PFSK-1 (cell line): ENCODE measurements around the gene PRDM15.

Experiments
- FOXP2 ChIP-seq: optimal IDR thresholded peaks from 2 replicates; pipeline ENCODE3; 2011; ENCODE audit warnings: borderline replicate concordance, control low read depth, inconsistent platforms; ENCODE audit not compliant: insufficient read depth; ENCODE audit errors: extremely low read length, extremely low read depth
- POLR2AphosphoS5 ChIP-seq: IDR thresholded peaks from 2 replicates; pipeline ENCODE4 v1.6.1; 2012; ENCODE audit warnings: low read depth, mild to moderate bottlenecking, control low read depth, low read length, moderate library complexity
- SIN3A ChIP-seq: IDR thresholded peaks from 2 replicates; pipeline ENCODE4 v1.6.1; 2012; ENCODE audit warnings: mild to moderate bottlenecking, low read length, moderate library complexity, borderline replicate concordance; ENCODE audit not compliant: insufficient read depth
- TAF1 ChIP-seq: IDR thresholded peaks from 2 replicates; pipeline ENCODE4 v1.6.1; 2012; ENCODE audit warnings: low read length, control low read depth, borderline replicate concordance; ENCODE audit not compliant: insufficient read depth
- TF ChIP-seq, protein P1 (sequence below), 2 experiments: IDR thresholded peaks; 2 replicates each; pipeline versions ENCODE4 v1.6.1 to v1.8.0; 2011 to 2012; ENCODE audit warnings: low read depth in 2 of 2, low read length in 2 of 2, control low read depth in 1 of 2, inconsistent platforms in 1 of 2, mild to moderate bottlenecking in 1 of 2, moderate library complexity in 1 of 2; ENCODE audit not compliant: insufficient read depth in 1 of 2

The PRDM15 gene

DNA sequence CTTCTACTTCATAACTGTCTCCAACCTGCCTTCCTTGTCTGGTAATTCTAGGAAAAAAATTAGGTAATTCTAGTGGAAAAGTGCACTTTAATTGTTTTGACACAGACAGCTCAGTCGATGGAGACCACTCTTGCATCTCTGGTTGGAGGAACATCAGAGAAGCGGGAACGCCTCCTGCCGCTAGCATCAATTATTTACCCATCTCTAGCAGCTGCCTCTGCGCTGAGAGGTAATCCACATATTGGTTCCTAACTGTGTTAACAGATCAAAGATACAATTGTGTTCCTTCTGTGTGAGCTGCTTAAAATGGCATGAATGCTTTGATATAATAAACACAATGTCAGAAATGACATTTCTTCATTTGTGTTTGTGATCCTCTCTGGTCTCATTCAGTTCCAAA, 41.3 kb upstream of the PRDM15 start:
- TF ChIP-seq SIN3A (no peak), POLR2AphosphoS5 (no peak), FOXP2 (no peak), TAF1 (no peak)
- TF ChIP-seq, protein P1, sequence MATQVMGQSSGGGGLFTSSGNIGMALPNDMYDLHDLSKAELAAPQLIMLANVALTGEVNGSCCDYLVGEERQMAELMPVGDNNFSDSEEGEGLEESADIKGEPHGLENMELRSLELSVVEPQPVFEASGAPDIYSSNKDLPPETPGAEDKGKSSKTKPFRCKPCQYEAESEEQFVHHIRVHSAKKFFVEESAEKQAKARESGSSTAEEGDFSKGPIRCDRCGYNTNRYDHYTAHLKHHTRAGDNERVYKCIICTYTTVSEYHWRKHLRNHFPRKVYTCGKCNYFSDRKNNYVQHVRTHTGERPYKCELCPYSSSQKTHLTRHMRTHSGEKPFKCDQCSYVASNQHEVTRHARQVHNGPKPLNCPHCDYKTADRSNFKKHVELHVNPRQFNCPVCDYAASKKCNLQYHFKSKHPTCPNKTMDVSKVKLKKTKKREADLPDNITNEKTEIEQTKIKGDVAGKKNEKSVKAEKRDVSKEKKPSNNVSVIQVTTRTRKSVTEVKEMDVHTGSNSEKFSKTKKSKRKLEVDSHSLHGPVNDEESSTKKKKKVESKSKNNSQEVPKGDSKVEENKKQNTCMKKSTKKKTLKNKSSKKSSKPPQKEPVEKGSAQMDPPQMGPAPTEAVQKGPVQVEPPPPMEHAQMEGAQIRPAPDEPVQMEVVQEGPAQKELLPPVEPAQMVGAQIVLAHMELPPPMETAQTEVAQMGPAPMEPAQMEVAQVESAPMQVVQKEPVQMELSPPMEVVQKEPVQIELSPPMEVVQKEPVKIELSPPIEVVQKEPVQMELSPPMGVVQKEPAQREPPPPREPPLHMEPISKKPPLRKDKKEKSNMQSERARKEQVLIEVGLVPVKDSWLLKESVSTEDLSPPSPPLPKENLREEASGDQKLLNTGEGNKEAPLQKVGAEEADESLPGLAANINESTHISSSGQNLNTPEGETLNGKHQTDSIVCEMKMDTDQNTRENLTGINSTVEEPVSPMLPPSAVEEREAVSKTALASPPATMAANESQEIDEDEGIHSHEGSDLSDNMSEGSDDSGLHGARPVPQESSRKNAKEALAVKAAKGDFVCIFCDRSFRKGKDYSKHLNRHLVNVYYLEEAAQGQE (IDR thresholded peaks at IDR 0.05; ENCODE audit: insufficient read depth in 1 of 2, low read depth in 2 of 2, low read length in 2 of 2) = no peak

DNA sequence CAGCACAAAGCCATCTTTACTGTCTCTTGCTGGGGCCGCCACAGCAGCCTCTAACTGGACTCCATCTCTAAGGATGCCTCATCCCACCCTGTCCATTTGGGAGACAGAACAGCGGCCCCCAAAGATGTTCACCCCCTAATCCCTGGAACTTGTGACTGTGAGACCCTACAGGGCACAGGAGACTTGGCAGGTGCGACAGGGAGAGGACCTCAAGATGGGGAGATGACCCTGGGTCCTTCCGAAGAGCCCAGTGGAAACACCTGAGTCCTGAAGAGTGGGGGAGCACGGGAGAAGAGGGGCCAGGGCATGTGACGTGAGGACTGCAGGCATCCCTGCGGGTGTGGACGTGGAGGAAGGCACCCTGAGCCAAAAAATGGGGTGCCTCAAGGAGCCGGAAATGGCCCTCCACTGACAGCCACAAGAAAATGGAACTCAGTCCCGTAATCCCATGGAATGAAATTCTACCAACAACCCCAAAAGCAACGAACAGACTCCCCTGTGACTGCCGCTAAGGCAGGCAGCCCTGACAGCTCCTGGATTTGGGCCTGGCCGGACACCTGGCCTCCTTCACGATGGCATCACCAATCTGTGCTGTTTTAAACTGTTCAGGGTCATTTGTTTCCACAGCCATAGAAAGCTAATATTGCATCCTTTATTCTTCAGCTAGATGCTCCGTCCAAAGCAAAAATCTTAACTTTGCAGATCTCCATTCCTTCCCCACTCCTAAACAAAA, 40.7 kb upstream of the PRDM15 start:
- TF ChIP-seq, protein P1 (IDR thresholded peaks at IDR 0.05; ENCODE audit: insufficient read depth in 1 of 2, low read depth in 2 of 2, low read length in 2 of 2) = no peak
- TF ChIP-seq POLR2AphosphoS5 (no peak), SIN3A (no peak), TAF1 (no peak), FOXP2 (no peak)

DNA sequence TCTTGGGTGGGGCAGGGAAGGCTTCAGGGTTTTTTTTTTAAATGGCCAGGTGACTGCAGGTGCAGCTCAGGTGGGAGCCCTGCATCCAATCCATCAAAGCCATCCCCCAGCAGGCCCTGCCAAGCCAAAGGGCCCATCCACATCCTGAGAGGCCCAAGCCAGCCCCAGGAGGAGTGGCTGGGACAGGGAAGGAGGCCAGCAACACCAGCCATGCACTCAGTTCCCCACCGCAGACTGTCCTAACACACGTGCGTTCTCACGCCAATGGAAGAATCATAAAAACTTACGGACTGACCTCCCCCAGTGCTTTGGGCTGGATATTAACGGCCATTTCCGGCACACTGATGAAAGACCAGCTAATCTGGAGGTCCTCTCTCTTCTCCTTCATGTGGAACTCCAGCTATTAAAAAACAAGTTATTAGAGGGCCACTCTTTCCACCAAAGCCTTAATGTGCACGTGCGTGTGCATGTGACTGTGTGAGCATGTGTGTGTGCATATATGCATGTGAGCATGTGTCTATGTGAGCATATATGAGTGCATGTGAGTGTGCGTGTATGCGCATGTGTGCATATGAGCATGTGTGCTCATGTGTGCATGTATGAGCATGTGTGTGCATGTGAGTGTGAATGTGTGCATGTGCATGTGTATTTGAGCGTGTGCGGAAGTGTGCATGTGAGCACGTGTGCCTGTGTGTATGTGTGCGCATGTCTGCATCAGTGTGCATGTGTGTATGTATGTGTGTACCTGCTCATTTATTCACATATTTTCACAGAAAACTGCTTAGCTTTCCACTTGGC, 39.6 kb upstream of the PRDM15 start:
- no peak for TF ChIP-seq TAF1
- no peak for TF ChIP-seq SIN3A
- TF ChIP-seq, protein P1 (IDR thresholded peaks at IDR 0.05; ENCODE audit: insufficient read depth in 1 of 2, low read depth in 2 of 2, low read length in 2 of 2) = no peak
- TF ChIP-seq POLR2AphosphoS5 = no peak
- TF ChIP-seq FOXP2 = no peak

DNA sequence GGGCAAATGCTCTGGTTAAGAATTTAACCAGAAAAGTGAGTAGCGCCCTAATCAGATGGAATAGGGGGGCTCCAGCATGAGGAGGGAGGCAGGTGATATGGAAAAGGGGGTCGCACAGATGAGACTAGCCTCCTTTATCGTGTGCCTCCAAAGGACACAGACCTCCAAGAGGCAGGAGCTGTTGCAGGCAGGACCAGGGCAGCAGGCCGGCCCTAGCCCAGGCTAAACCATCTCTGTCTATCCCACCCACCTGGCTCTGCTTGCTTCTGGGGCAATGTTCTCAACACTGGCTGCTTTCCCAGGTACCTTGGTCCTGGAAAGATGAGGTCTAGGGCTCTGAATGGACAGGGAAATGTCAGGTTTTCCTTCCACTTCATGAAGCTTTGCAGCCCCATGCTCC, 38.4 kb upstream of the PRDM15 start:
- TF ChIP-seq TAF1 (no peak), FOXP2 (no peak), POLR2AphosphoS5 (no peak), SIN3A (no peak)
- TF ChIP-seq, protein P1 (IDR thresholded peaks at IDR 0.05; ENCODE audit: insufficient read depth in 1 of 2, low read depth in 2 of 2, low read length in 2 of 2) = no peak
